ENCODE measurements around the gene SGSM1. TPM values are rescaled to one million over a fixed set of nuclear protein-coding genes. Genes with fewer than 3 reads are reported as not detected.

The SGSM1 gene
- total RNA-seq, 2 donors from 2014 or later, result 6.8 to 11.1 TPM

- H3K27ac ChIP-seq, result no peak overlapping the region
- H3K4me3 ChIP-seq, result no peak overlapping the region
- peaks cover 25% of the 10 kb centered on the region for H3K36me3 ChIP-seq
- no peaks in the 10 kb centered on the region for H3K27me3 ChIP-seq (replicated peaks; ENCODE audit: insufficient read depth)
- H3K4me1 ChIP-seq (ENCODE audit: control insufficient read depth in 1 of 2, low read depth in 2 of 2), result no peaks in the 10 kb centered on the region
- DNase-seq (ENCODE audit: low spot score) (no peak), ATAC-seq (ENCODE audit: insufficient number of reproducible peaks, low FRiP score, low read depth) (no peak)
- no peak for TF ChIP-seq CTCF (IDR thresholded peaks at IDR 0.05)
- no peaks in the 10 kb centered on the region for H3K9me3 ChIP-seq
Observed at GRCh38 chr22:24867323-24868022, 61.5 kb downstream of the SGSM1 start.

DNA sequence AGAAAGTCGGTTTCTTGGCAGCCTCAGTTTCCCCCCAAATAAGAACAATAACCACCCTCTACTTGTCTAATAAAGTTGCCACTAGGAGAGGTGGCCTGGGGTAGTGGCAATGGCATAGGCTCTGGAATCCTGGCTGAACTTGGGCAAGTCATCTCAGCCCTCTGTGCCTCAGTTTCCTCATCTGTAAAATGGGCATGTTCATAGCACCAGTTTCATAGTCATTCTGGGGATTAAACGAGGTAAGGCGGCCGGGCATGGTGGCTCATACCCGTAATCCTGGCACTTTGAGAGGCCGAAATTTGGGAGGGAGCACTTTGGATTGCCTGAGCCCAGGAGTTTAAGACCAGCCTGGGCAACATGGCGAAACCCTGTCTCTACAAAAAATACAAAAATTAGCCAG lies 63.0 kb downstream of the SGSM1 start:
- Histone ChIP-seq H3K27ac (no peak overlapping the region), H3K27me3 (replicated peaks; ENCODE audit: insufficient read depth) (no peaks in the 10 kb centered on the region), H3K36me3 (peaks cover 18% of the 10 kb centered on the region), H3K9me3 (no peaks in the 10 kb centered on the region), H3K4me3 (no peak overlapping the region), H3K4me1 (ENCODE audit: control insufficient read depth in 1 of 2, low read depth in 2 of 2) (no peaks in the 10 kb centered on the region)
- ATAC-seq (ENCODE audit: insufficient number of reproducible peaks, low FRiP score, low read depth) (no peak), DNase-seq (ENCODE audit: low spot score) (no peak)
- no peak for TF ChIP-seq CTCF (IDR thresholded peaks at IDR 0.05)

- H3K4me3 ChIP-seq, result no peak overlapping the region
- no peak overlapping the region for H3K27ac ChIP-seq
- TF ChIP-seq CTCF (IDR thresholded peaks at IDR 0.05), result no peak
- H3K27me3 ChIP-seq (replicated peaks; ENCODE audit: insufficient read depth), result no peaks in the 10 kb centered on the region
- no peaks in the 10 kb centered on the region for H3K4me1 ChIP-seq (ENCODE audit: control insufficient read depth in 1 of 2, low read depth in 2 of 2)
- DNase-seq (ENCODE audit: low spot score) (no peak), ATAC-seq (ENCODE audit: insufficient number of reproducible peaks, low FRiP score, low read depth) (no peak)
- H3K9me3 ChIP-seq, result no peaks in the 10 kb centered on the region
- H3K36me3 ChIP-seq, result peaks cover 12% of the 10 kb centered on the region
Observed at GRCh38 chr22:24871611-24872205, 65.7 kb downstream of the SGSM1 start.

DNA sequence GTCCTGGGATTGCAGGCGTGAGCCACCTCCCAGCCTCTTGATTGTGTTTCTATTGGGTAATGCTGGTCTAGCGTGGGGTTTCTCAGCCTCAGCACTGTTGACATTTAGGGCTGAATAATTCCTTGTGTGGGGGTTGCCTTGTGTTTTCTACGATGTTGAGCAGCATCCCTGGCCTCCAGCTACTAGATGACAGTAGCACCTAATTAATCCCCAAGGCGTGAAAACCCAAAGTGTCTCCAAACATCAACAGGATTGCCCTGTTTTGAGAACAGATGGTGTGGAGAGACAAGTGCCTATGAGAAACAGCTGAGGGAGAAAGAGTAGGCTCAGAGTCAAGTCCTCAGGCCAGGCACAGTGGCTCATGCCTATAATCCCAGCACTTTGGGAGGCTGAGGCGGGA lies 67.2 kb downstream of the SGSM1 start:
- H3K36me3 ChIP-seq, result peaks cover 6% of the 10 kb centered on the region
- no peak for TF ChIP-seq CTCF (IDR thresholded peaks at IDR 0.05)

GRCh38 chr22:24875862-24876506 lies 70.0 kb downstream of the SGSM1 start:
- H3K27me3 ChIP-seq (replicated peaks; ENCODE audit: insufficient read depth), result no peaks in the 10 kb centered on the region
- ATAC-seq (ENCODE audit: insufficient number of reproducible peaks, low FRiP score, low read depth) (no peak), DNase-seq (ENCODE audit: low spot score) (no peak)
- H3K36me3 ChIP-seq, result peaks cover 11% of the 10 kb centered on the region
- H3K27ac ChIP-seq, result no peak overlapping the region
- no peaks in the 10 kb centered on the region for H3K4me1 ChIP-seq (ENCODE audit: control insufficient read depth in 1 of 2, low read depth in 2 of 2)
- H3K9me3 ChIP-seq, result no peaks in the 10 kb centered on the region
- no peak overlapping the region for H3K4me3 ChIP-seq
- no peak for TF ChIP-seq CTCF (IDR thresholded peaks at IDR 0.05)

More for the DNA sequence above, 67.2 kb downstream of the SGSM1 start:
- no peak overlapping the region for H3K4me3 ChIP-seq
- no peaks in the 10 kb centered on the region for H3K4me1 ChIP-seq (ENCODE audit: control insufficient read depth in 1 of 2, low read depth in 2 of 2)
- DNase-seq (ENCODE audit: low spot score) (no peak), ATAC-seq (ENCODE audit: insufficient number of reproducible peaks, low FRiP score, low read depth) (no peak)
- no peaks in the 10 kb centered on the region for H3K27me3 ChIP-seq (replicated peaks; ENCODE audit: insufficient read depth)
- no peak overlapping the region for H3K27ac ChIP-seq
- no peaks in the 10 kb centered on the region for H3K9me3 ChIP-seq

Data from thoracic aorta (tissue), 2 donors.